ENCODE results near the gene GTPBP8.

- TF ChIP-seq EZH2 (IDR thresholded peaks at IDR 0.05) (no peak), POLR2AphosphoS5 (IDR thresholded peaks at IDR 0.05; ENCODE audit: borderline replicate concordance, low read depth, low read length) (no peak), FOXP2 (optimal IDR thresholded peaks at IDR 0.05; ENCODE audit: control extremely low read depth, extremely low read length, insufficient read depth) (no peak)
These were observed 16.6 kb upstream of the GTPBP8 start for GRCh38 chr3:112974178-112974517.
